SK-N-SH treated with all-trans-retinoic acid at 6 μM for 48 hours (cell line): Measurements from ENCODE around the gene PBX1.

ENCODE experiments used
- ATAC-seq: fragments of 200-7000 bp; cut with Tn5 transposase; 3 replicates; pipeline ENCODE4 v1.9.1; 2020; ENCODE audit warnings: mild to moderate bottlenecking, moderate library complexity
- ARNTL ChIP-seq: fragments of 450-650 bp; formaldehyde crosslinking; IDR thresholded peaks from 2 replicates; pipeline ENCODE4 v1.5.0; 2020; ENCODE audit warnings: low read depth, mild to moderate bottlenecking, moderate library complexity, borderline replicate concordance
- BACH2 ChIP-seq: fragments of 250-450 bp; sonication (Bioruptor Pico); IDR thresholded peaks from 2 replicates; pipeline ENCODE4 v1.9.0; 2021; ENCODE audit warnings: mild to moderate bottlenecking, borderline replicate concordance
- CSDC2 ChIP-seq: fragments of 250-450 bp; sonication (Bioruptor Pico); IDR thresholded peaks from 2 replicates; pipeline ENCODE4 v1.5.0; 2020; ENCODE audit warnings: mild to moderate bottlenecking, moderate library complexity
- GLIS3 ChIP-seq: fragments of 250-450 bp; sonication (Bioruptor Pico); IDR thresholded peaks from 2 replicates; pipeline ENCODE4 v1.5.0; 2020; ENCODE audit warnings: mild to moderate bottlenecking, moderate library complexity
- OSR1 ChIP-seq: fragments of 250-450 bp; sonication (Bioruptor Pico); IDR thresholded peaks from 2 replicates; pipeline ENCODE4 v1.8.0; 2022; ENCODE audit warnings: moderate library complexity, mild to moderate bottlenecking, inconsistent platforms
- PPARA ChIP-seq: fragments of 250-450 bp; sonication (Bioruptor Pico); IDR thresholded peaks from 2 replicates; pipeline ENCODE4 v1.5.0; 2020; ENCODE audit warnings: mild to moderate bottlenecking, borderline replicate concordance
- RARB ChIP-seq: fragments of 250-450 bp; sonication (Bioruptor Pico); IDR thresholded peaks from 2 replicates; pipeline ENCODE4 v1.8.0; 2021; ENCODE audit warnings: mild to moderate bottlenecking, moderate library complexity
- SNAI2 ChIP-seq: fragments of 250-450 bp; sonication (Bioruptor Pico); IDR thresholded peaks from 2 replicates; pipeline ENCODE4 v1.5.0; 2020; ENCODE audit warnings: mild to moderate bottlenecking, moderate library complexity
- TCF4 ChIP-seq: fragments of 250-450 bp; sonication (Bioruptor Pico); IDR thresholded peaks from 2 replicates; pipeline ENCODE4 v1.8.0; 2021; ENCODE audit warnings: mild to moderate bottlenecking, moderate library complexity, borderline replicate concordance
- TOX ChIP-seq: fragments of 250-450 bp; sonication (Bioruptor Pico); IDR thresholded peaks from 2 replicates; pipeline ENCODE4 v1.8.0; 2021; ENCODE audit warnings: mild to moderate bottlenecking, moderate library complexity, borderline replicate concordance
- ZC3H10 ChIP-seq: fragments of 250-450 bp; sonication (Bioruptor Pico); IDR thresholded peaks from 2 replicates; pipeline ENCODE4 v1.5.1; 2021; ENCODE audit warnings: mild to moderate bottlenecking, moderate library complexity
- ZFP3 ChIP-seq: fragments of 250-450 bp; sonication (Bioruptor Pico); IDR thresholded peaks from 2 replicates; pipeline ENCODE4 v1.5.0; 2020; ENCODE audit warnings: mild to moderate bottlenecking, moderate library complexity
- ZFP30 ChIP-seq: fragments of 450-650 bp; formaldehyde crosslinking; IDR thresholded peaks from 2 replicates; pipeline ENCODE4 v1.5.0; 2022; ENCODE audit warnings: mild to moderate bottlenecking, moderate library complexity
- ZNF565 ChIP-seq: fragments of 450-650 bp; formaldehyde crosslinking; conservative IDR thresholded peaks from 2 replicates; pipeline ENCODE4 v1.5.0; 2020; ENCODE audit warnings: low read depth, mild to moderate bottlenecking, moderate library complexity
- ZNF70 ChIP-seq: fragments of 450-650 bp; formaldehyde crosslinking; IDR thresholded peaks from 2 replicates; pipeline ENCODE4 v1.5.0; 2020; ENCODE audit warnings: mild to moderate bottlenecking, moderate library complexity
- ZNF8 ChIP-seq: fragments of 450-650 bp; formaldehyde crosslinking; IDR thresholded peaks from 2 replicates; pipeline ENCODE4 v1.5.0; 2020; ENCODE audit warnings: mild to moderate bottlenecking, moderate library complexity
- TF ChIP-seq, protein P1 (sequence below): fragments of 250-450 bp; sonication (Bioruptor Pico); IDR thresholded peaks from 2 replicates; pipeline ENCODE4 v1.5.1; 2020; ENCODE audit warnings: low read depth, mild to moderate bottlenecking, moderate library complexity
- TF ChIP-seq, protein P2 (sequence below): fragments of 250-450 bp; sonication (Bioruptor Pico); IDR thresholded peaks from 2 replicates; pipeline ENCODE4 v1.5.0; 2020; ENCODE audit warnings: mild to moderate bottlenecking, moderate library complexity
- TF ChIP-seq, protein P3 (sequence below): fragments of 250-450 bp; sonication (Bioruptor Pico); IDR thresholded peaks from 2 replicates; pipeline ENCODE4 v1.8.0; 2021; ENCODE audit warnings: low read depth, mild to moderate bottlenecking, moderate library complexity, borderline replicate concordance
- TF ChIP-seq, protein P4 (sequence below): fragments of 250-450 bp; sonication (Bioruptor Pico); IDR thresholded peaks from 2 replicates; pipeline ENCODE4 v1.8.0; 2020; ENCODE audit warnings: mild to moderate bottlenecking, moderate library complexity, borderline replicate concordance
- TF ChIP-seq, protein P5 (sequence below): fragments of 250-450 bp; sonication (Bioruptor Pico); IDR thresholded peaks from 2 replicates; pipeline ENCODE4 v1.5.1; 2021; ENCODE audit warnings: mild to moderate bottlenecking, moderate library complexity

Gene PBX1

DNA sequence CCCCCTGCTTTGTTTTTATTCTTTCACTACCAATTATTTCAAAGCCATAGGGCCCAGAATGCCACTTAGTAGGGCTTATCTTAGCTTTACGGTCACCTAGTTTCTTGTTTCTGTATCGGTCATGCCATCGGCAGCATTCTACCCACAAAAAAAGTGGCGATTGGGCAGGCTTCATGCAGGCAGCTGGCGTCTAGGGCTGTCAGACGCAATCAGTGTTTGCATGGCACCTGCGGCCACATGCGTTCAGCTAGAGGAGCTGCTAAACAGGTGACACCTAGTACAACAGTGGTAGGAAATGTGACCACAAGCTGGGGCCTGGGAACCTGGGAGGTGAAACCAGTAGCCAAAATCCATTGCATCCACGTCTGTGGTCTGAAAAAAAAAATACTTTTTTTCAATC, 262.7 kb downstream of the PBX1 start (continued):
- TF ChIP-seq, protein P1, sequence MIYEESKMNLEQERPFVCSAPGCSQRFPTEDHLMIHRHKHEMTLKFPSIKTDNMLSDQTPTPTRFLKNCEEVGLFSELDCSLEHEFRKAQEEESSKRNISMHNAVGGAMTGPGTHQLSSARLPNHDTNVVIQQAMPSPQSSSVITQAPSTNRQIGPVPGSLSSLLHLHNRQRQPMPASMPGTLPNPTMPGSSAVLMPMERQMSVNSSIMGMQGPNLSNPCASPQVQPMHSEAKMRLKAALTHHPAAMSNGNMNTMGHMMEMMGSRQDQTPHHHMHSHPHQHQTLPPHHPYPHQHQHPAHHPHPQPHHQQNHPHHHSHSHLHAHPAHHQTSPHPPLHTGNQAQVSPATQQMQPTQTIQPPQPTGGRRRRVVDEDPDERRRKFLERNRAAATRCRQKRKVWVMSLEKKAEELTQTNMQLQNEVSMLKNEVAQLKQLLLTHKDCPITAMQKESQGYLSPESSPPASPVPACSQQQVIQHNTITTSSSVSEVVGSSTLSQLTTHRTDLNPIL (CRISPR knock-in tag), result no peak
- TF ChIP-seq SNAI2 (CRISPR knock-in tag) (no peak), ZFP30 (CRISPR knock-in tag) (no peak), ZNF8 (CRISPR knock-in tag) (no peak), CSDC2 (CRISPR knock-in tag) (no peak)

DNA sequence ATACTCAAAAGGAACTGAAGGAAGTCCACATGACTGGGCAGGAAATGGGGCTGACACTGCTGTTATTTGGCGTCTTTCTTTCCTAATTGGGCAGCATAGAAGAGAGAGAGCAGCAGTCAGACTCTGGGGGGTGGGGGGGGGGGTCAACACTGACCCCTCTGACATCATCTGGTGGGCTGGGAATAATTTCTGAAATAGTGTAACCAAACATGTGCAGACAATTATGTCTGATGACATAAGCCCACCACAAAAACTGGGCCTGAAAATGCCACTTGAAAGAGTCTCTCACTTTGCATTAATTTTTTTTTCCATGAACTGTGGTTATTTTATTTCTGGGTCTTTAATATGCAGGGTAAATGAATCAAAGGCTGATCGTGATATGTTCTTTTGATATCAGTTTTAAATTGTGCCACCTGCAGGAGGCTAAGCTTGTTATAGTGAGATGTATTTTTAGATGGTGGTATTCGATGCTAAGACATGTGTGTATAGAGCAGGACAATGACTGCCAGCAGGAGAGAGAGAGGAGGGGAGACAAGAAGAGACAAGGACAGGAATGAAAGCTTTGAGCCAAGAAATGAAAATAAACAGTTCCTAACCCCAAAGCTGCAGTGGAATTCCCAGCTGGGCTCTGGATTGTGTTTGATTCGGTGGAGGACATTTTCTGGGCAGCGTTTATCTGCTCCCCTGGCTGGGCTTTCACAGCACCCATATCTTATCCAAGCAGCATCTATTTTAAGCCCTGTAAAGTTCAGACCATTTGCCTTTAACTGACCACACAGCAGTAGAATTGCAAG, 264.7 kb downstream of the PBX1 start:
- no peak for TF ChIP-seq ZNF565
- TF ChIP-seq RARB (CRISPR knock-in tag), result peak; percentile 11; the same call in 1 of the 2 replicates
- TF ChIP-seq TOX (CRISPR knock-in tag), result 0 out of 2 replicates have a peak, but pooled peaks have one; percentile 60
- TF ChIP-seq, all 23 proteins: peak for 2
- peak; percentile 90 for ATAC-seq

DNA sequence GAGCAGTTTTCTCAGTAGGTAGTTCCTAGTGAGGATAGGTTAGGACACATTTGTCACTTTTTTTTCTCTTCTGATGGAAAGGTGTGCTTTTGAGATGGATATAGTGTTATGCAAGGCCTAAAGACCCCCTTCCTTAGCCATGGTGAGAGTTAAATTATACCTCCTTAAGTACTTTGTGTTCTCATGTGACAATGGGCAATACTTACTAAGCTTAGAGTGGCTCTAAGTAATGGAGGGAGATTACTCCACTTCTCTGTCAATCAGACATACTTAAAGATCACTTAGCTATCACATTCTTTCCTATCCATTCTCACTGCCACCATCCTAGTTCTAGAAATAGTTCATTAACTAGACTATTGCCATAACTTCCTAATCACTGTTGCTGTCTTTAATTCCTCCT, 265.6 kb downstream of the PBX1 start:
- TF ChIP-seq, protein P2, sequence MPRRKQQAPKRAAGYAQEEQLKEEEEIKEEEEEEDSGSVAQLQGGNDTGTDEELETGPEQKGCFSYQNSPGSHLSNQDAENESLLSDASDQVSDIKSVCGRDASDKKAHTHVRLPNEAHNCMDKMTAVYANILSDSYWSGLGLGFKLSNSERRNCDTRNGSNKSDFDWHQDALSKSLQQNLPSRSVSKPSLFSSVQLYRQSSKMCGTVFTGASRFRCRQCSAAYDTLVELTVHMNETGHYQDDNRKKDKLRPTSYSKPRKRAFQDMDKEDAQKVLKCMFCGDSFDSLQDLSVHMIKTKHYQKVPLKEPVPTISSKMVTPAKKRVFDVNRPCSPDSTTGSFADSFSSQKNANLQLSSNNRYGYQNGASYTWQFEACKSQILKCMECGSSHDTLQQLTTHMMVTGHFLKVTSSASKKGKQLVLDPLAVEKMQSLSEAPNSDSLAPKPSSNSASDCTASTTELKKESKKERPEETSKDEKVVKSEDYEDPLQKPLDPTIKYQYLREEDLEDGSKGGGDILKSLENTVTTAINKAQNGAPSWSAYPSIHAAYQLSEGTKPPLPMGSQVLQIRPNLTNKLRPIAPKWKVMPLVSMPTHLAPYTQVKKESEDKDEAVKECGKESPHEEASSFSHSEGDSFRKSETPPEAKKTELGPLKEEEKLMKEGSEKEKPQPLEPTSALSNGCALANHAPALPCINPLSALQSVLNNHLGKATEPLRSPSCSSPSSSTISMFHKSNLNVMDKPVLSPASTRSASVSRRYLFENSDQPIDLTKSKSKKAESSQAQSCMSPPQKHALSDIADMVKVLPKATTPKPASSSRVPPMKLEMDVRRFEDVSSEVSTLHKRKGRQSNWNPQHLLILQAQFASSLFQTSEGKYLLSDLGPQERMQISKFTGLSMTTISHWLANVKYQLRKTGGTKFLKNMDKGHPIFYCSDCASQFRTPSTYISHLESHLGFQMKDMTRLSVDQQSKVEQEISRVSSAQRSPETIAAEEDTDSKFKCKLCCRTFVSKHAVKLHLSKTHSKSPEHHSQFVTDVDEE (CRISPR knock-in tag), result no peak
- TF ChIP-seq SNAI2 (CRISPR knock-in tag), result no peak
- no peak for TF ChIP-seq ZNF565
- TF ChIP-seq, protein P3, sequence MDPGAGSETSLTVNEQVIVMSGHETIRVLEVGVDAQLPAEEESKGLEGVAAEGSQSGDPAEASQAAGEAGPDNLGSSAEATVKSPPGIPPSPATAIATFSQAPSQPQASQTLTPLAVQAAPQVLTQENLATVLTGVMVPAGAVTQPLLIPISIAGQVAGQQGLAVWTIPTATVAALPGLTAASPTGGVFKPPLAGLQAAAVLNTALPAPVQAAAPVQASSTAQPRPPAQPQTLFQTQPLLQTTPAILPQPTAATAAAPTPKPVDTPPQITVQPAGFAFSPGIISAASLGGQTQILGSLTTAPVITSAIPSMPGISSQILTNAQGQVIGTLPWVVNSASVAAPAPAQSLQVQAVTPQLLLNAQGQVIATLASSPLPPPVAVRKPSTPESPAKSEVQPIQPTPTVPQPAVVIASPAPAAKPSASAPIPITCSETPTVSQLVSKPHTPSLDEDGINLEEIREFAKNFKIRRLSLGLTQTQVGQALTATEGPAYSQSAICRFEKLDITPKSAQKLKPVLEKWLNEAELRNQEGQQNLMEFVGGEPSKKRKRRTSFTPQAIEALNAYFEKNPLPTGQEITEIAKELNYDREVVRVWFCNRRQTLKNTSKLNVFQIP, result no peak
- TF ChIP-seq, protein P4, sequence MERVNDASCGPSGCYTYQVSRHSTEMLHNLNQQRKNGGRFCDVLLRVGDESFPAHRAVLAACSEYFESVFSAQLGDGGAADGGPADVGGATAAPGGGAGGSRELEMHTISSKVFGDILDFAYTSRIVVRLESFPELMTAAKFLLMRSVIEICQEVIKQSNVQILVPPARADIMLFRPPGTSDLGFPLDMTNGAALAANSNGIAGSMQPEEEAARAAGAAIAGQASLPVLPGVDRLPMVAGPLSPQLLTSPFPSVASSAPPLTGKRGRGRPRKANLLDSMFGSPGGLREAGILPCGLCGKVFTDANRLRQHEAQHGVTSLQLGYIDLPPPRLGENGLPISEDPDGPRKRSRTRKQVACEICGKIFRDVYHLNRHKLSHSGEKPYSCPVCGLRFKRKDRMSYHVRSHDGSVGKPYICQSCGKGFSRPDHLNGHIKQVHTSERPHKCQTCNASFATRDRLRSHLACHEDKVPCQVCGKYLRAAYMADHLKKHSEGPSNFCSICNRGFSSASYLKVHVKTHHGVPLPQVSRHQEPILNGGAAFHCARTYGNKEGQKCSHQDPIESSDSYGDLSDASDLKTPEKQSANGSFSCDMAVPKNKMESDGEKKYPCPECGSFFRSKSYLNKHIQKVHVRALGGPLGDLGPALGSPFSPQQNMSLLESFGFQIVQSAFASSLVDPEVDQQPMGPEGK (CRISPR knock-in tag), result no peak
- TF ChIP-seq ZNF8 (CRISPR knock-in tag), result no peak
- no peak for TF ChIP-seq OSR1 (CRISPR knock-in tag)
- no peak for TF ChIP-seq ZFP3 (CRISPR knock-in tag)
- TF ChIP-seq PPARA (CRISPR knock-in tag), result no peak
- no peak for TF ChIP-seq BACH2 (CRISPR knock-in tag)
- no peak for TF ChIP-seq ZC3H10 (CRISPR knock-in tag)
- TF ChIP-seq ARNTL (CRISPR knock-in tag), result no peak
- no peak for TF ChIP-seq CSDC2 (CRISPR knock-in tag)
- TF ChIP-seq, protein P1 (CRISPR knock-in tag), result no peak
- TF ChIP-seq TCF4, result no peak
- TF ChIP-seq GLIS3 (CRISPR knock-in tag), result no peak
- no peak for TF ChIP-seq ZNF70 (CRISPR knock-in tag)
- TF ChIP-seq, protein P5, sequence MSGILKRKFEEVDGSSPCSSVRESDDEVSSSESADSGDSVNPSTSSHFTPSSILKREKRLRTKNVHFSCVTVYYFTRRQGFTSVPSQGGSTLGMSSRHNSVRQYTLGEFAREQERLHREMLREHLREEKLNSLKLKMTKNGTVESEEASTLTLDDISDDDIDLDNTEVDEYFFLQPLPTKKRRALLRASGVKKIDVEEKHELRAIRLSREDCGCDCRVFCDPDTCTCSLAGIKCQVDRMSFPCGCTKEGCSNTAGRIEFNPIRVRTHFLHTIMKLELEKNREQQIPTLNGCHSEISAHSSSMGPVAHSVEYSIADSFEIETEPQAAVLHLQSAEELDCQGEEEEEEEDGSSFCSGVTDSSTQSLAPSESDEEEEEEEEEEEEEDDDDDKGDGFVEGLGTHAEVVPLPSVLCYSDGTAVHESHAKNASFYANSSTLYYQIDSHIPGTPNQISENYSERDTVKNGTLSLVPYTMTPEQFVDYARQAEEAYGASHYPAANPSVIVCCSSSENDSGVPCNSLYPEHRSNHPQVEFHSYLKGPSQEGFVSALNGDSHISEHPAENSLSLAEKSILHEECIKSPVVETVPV (CRISPR knock-in tag), result no peak
- no peak for TF ChIP-seq TOX (CRISPR knock-in tag)
- TF ChIP-seq, all 23 proteins: peak for 0
- no peak for ATAC-seq
